Mesenchymal stem cell (in vitro differentiated cells and primary cell): Measurements from ENCODE around the gene MEX3A.

Source experiments
- DNase-seq: peaks from one replicate; pipeline ENCODE4 v3.0.0-alpha.2; 2013
- H2AFZ ChIP-seq: one replicate; pipeline ENCODE4 v1.6.1; 2013; ENCODE audit warnings: low read depth, mild to moderate bottlenecking, control low read depth, inconsistent platforms, low read length, moderate library complexity
- H2AK5ac ChIP-seq: 2 replicates; pipeline ENCODE4 v1.6.1; 2013; ENCODE audit warnings: low read length, moderate library complexity, mild to moderate bottlenecking, inconsistent platforms; ENCODE audit not compliant: severe bottlenecking
- H2BK120ac ChIP-seq: one replicate; pipeline ENCODE4 v1.6.1; 2013; ENCODE audit warnings: low read depth, mild to moderate bottlenecking, inconsistent platforms, low read length, moderate library complexity
- H2BK12ac ChIP-seq, 2 experiments: one replicate each; pipeline ENCODE4 v1.6.1; 2013; ENCODE audit warnings: inconsistent platforms in 2 of 2, low read length in 2 of 2, mild to moderate bottlenecking in 2 of 2, moderate library complexity in 2 of 2, control low read depth in 1 of 2
- H2BK15ac ChIP-seq: one replicate; pipeline ENCODE4 v1.6.1; 2013; ENCODE audit warnings: mild to moderate bottlenecking, low read depth, inconsistent platforms; ENCODE audit not compliant: poor library complexity, severe bottlenecking
- H2BK5ac ChIP-seq: 2 replicates; pipeline ENCODE4 v1.6.1; 2013; ENCODE audit warnings: low read depth, mild to moderate bottlenecking, low read length, control low read depth, inconsistent platforms; ENCODE audit not compliant: poor library complexity, severe bottlenecking
- H3K14ac ChIP-seq, 2 experiments: one replicate each; pipeline ENCODE4 v1.6.1; 2013; ENCODE audit warnings: inconsistent platforms in 2 of 2, low read length in 2 of 2, control low read depth in 1 of 2, mild to moderate bottlenecking in 1 of 2, moderate library complexity in 1 of 2
- H3K18ac ChIP-seq, 2 experiments: one replicate each; pipeline ENCODE4 v1.6.1; 2013; ENCODE audit warnings: inconsistent platforms in 2 of 2, low read length in 2 of 2, control low read depth in 1 of 2, low read depth in 1 of 2, mild to moderate bottlenecking in 1 of 2
- H3K23ac ChIP-seq, 2 experiments: one replicate each; pipeline ENCODE4 v1.6.1; 2013; ENCODE audit warnings: inconsistent platforms in 2 of 2, low read length in 2 of 2, mild to moderate bottlenecking in 2 of 2, moderate library complexity in 2 of 2, control low read depth in 1 of 2
- H3K27ac ChIP-seq: 2 replicates; pipeline ENCODE4 v1.5.1; 2013; ENCODE audit warnings: mild to moderate bottlenecking, moderate library complexity, low read length, control low read depth, inconsistent platforms; ENCODE audit not compliant: poor library complexity, severe bottlenecking
- H3K27me3 ChIP-seq, 2 experiments: 2 replicates each; pipeline versions ENCODE4 v1.6.1 to v1.7.0; 2013; ENCODE audit warnings: low read length in 2 of 2, mild to moderate bottlenecking in 2 of 2, moderate library complexity in 2 of 2, control low read depth in 1 of 2, inconsistent platforms in 1 of 2; ENCODE audit not compliant: control insufficient read depth in 1 of 2, insufficient read depth in 1 of 2
- H3K36me3 ChIP-seq, 2 experiments: 2 replicates each; pipeline versions ENCODE4 v1.6.1 to v1.7.0; 2013; ENCODE audit warnings: low read length in 2 of 2, control low read depth in 1 of 2, inconsistent platforms in 1 of 2, low read depth in 1 of 2, mild to moderate bottlenecking in 1 of 2; ENCODE audit not compliant: insufficient read depth in 2 of 2, control insufficient read depth in 1 of 2
- H3K4ac ChIP-seq, 2 experiments: one replicate each; pipeline ENCODE4 v1.6.1; 2013; ENCODE audit warnings: inconsistent platforms in 2 of 2, low read length in 2 of 2, mild to moderate bottlenecking in 2 of 2, moderate library complexity in 2 of 2, control low read depth in 1 of 2, low read depth in 1 of 2
- H3K4me1 ChIP-seq: 2 replicates; pipeline ENCODE4 v1.6.1; 2013; ENCODE audit warnings: low read depth, low read length, control low read depth; ENCODE audit not compliant: control insufficient read depth, insufficient read depth
- H3K4me2 ChIP-seq: 2 replicates; pipeline ENCODE4 v1.6.1; 2013; ENCODE audit warnings: low read length, mild to moderate bottlenecking, inconsistent platforms; ENCODE audit not compliant: poor library complexity, severe bottlenecking
- H3K4me3 ChIP-seq, 2 experiments: 2 replicates each; pipeline versions ENCODE4 v1.5.1 to v1.7.0; 2013; ENCODE audit warnings: low read length in 2 of 2, mild to moderate bottlenecking in 2 of 2, control low read depth in 1 of 2, low read depth in 1 of 2; ENCODE audit not compliant: insufficient read depth in 1 of 2
- H3K79me1 ChIP-seq: replicated peaks from 2 replicates; pipeline ENCODE4 v1.6.1; 2013; ENCODE audit warnings: mild to moderate bottlenecking, control low read depth, low read length, inconsistent platforms; ENCODE audit not compliant: poor library complexity, severe bottlenecking
- H3K9ac ChIP-seq: 2 replicates; pipeline ENCODE4 v1.7.0; 2013; ENCODE audit warnings: mild to moderate bottlenecking, low read length, moderate library complexity
- H3K9me3 ChIP-seq: 2 replicates; pipeline ENCODE4 v1.7.0; 2013; ENCODE audit warnings: mild to moderate bottlenecking, low read length; ENCODE audit not compliant: control insufficient read depth
- H4K8ac ChIP-seq: one replicate; pipeline ENCODE4 v1.6.1; 2013; ENCODE audit warnings: inconsistent platforms, mild to moderate bottlenecking, low read length, moderate library complexity
- H4K91ac ChIP-seq: one replicate; pipeline ENCODE4 v1.6.1; 2013; ENCODE audit warnings: mild to moderate bottlenecking, low read length, inconsistent platforms
- WGBS: methylation state at CpG from one replicate; pipeline ENCODE4 v1.1.7; 2013; ENCODE audit warnings: mixed read lengths; 5-methylcytosine and 5-hydroxymethylcytosine counted together

Gene MEX3A

DNA sequence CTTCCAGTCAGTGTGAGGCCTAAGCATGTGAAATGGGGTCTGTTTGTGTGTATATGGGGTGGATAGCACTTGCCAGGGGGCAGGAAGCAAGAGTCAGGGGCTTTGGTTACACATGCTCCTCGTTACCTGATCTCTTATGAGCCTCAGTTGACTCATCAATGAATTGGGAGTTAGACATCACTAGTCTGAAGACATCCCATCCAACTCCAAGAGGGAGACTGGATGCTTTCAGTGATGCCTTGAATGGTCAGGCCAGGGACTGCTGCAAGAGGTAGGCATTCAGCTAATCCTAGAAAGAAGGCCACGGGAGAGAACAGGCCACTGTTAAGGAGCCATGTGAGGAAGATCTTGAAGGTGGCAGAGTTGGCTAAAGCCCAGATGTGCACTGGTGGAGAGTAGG, 15.0 kb downstream of the MEX3A start:
- peak overlapping the region; percentile 26 for H3K9ac ChIP-seq
- H2BK12ac ChIP-seq, result no peak overlapping the region
- H2BK5ac ChIP-seq, result no peak overlapping the region
- H3K4me2 ChIP-seq, result no peak overlapping the region
- H3K9me3 ChIP-seq, result no peaks in the 10 kb centered on the region
- WGBS, result 71% methylated on average over 2 of the region's 2 CpGs
- H2BK15ac ChIP-seq, result no peak overlapping the region
- H4K8ac ChIP-seq, result no peak overlapping the region
- H3K4ac ChIP-seq, result no peak overlapping the region
- no peak overlapping the region for H2AFZ ChIP-seq
- no peak overlapping the region for H3K18ac ChIP-seq
- no peak overlapping the region for H2BK120ac ChIP-seq
- H3K27ac ChIP-seq, result no peak overlapping the region
- peaks cover 1% of the 10 kb centered on the region for H3K79me1 ChIP-seq
- H3K23ac ChIP-seq, result no peak overlapping the region
- no peak overlapping the region for H3K4me3 ChIP-seq
- no peak overlapping the region for H3K14ac ChIP-seq
- H2AK5ac ChIP-seq, result no peak overlapping the region
- no peak overlapping the region for H4K91ac ChIP-seq
- DNase-seq, result no peak
- peaks cover 0 to 10% of the 10 kb centered on the region in 2 experiments for H3K36me3 ChIP-seq
- peaks cover 0 to 10% of the 10 kb centered on the region in 2 experiments for H3K27me3 ChIP-seq
- H3K4me1 ChIP-seq, result peaks cover 9% of the 10 kb centered on the region

DNA sequence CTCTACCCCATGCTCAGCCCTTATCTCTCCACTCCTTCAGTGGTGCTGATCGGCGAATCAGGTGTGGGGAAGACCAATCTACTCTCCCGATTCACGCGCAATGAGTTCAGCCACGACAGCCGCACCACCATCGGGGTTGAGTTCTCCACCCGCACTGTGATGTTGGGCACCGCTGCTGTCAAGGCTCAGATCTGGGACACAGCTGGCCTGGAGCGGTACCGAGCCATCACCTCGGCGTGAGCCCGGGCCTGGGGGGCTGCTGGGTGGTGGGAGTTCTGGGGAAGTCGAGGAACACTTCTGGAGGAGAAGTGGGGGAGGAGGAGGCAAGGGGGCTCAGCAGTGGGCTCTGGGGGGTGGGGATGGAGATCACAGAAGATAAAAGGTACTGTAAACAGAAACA, 16.4 kb downstream of the MEX3A start:
- H3K14ac ChIP-seq, result no peak overlapping the region
- no peak overlapping the region for H3K27ac ChIP-seq
- H3K36me3 ChIP-seq, result peaks cover 0 to 3% of the 10 kb centered on the region in 2 experiments
- H3K4me2 ChIP-seq, result no peak overlapping the region
- no peak overlapping the region for H2BK5ac ChIP-seq
- H3K79me1 ChIP-seq, result peaks cover 1% of the 10 kb centered on the region
- no peak overlapping the region for H2BK15ac ChIP-seq
- no peak overlapping the region for H4K8ac ChIP-seq
- no peak overlapping the region for H2BK12ac ChIP-seq
- no peak overlapping the region for H3K9ac ChIP-seq
- 96% methylated on average over 15 of the region's 16 CpGs for WGBS
- H2AK5ac ChIP-seq, result no peak overlapping the region
- H3K4ac ChIP-seq, result no peak overlapping the region
- peaks cover 0 to 2% of the 10 kb centered on the region in 2 experiments for H3K27me3 ChIP-seq
- DNase-seq, result no peak
- no peak overlapping the region for H2AFZ ChIP-seq
- H3K18ac ChIP-seq, result no peak overlapping the region
- no peak overlapping the region for H2BK120ac ChIP-seq
- H3K23ac ChIP-seq, result no peak overlapping the region
- H3K4me3 ChIP-seq, result no peak overlapping the region
- no peak overlapping the region for H4K91ac ChIP-seq
- H3K9me3 ChIP-seq, result no peaks in the 10 kb centered on the region
- peaks cover 13% of the 10 kb centered on the region for H3K4me1 ChIP-seq

DNA sequence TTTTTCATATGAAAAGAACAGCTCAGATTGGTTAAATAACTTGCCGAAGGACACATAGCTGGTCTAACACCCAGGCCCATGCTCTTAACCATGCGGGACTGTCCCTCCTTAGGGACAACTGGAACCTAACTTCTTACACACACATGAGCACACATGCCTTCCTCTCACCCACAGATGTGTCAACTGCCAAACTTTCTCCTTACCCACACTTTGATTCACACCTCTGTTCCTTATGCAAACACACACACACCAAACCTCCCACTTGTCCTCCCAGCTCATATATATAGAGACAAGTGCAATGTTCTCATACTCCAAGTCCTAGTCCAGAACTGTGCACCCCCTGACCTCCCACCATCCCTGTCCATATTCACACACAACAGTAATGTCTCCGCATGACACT, 17.1 kb downstream of the MEX3A start:
- H2BK12ac ChIP-seq, result no peak overlapping the region
- no peak overlapping the region for H4K8ac ChIP-seq
- no peak for DNase-seq
- no peak overlapping the region for H3K9ac ChIP-seq
- H3K36me3 ChIP-seq, result peaks cover 0 to 3% of the 10 kb centered on the region in 2 experiments
- H2BK15ac ChIP-seq, result no peak overlapping the region
- H3K23ac ChIP-seq, result no peak overlapping the region
- H2AK5ac ChIP-seq, result no peak overlapping the region
- no peaks in the 10 kb centered on the region for H3K9me3 ChIP-seq
- no peak overlapping the region for H3K27ac ChIP-seq
- no peak overlapping the region for H2BK5ac ChIP-seq
- no peak overlapping the region for H3K4ac ChIP-seq
- peaks cover 1% of the 10 kb centered on the region for H3K79me1 ChIP-seq
- H3K4me1 ChIP-seq, result peaks cover 12% of the 10 kb centered on the region
- no peak overlapping the region for H2AFZ ChIP-seq
- no peak overlapping the region for H3K4me2 ChIP-seq
- H3K18ac ChIP-seq, result no peak overlapping the region
- no peak overlapping the region for H2BK120ac ChIP-seq
- 89% methylated on average over 3 of the region's 3 CpGs for WGBS
- no peak overlapping the region for H4K91ac ChIP-seq
- no peak overlapping the region for H3K4me3 ChIP-seq
- H3K27me3 ChIP-seq, result no peaks in the 10 kb centered on the region
- H3K14ac ChIP-seq, result no peak overlapping the region

DNA sequence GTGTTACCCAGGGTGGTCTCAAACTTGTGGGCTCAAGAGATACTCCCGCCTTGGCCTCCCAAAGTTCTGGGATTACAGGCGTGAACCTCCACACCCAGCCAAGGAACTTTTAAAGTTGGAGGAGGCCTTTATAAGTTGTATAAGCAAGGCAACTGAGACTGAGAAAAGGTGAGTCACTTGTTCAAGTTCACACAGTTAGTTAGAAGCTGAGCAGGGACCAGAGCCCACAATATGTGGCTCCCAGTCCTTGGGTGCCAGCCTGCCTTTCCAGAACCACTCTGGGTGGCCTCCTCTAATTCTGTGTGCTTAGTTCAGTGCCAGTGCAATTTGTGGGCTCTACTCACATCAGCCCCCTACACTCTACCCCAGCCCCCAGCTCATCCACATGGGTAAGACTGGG, 17.6 kb downstream of the MEX3A start:
- H3K27ac ChIP-seq, result no peak overlapping the region
- no peak overlapping the region for H2AK5ac ChIP-seq
- H2AFZ ChIP-seq, result no peak overlapping the region
- no peak overlapping the region for H4K91ac ChIP-seq
- no peak overlapping the region for H2BK12ac ChIP-seq
- no peaks in the 10 kb centered on the region for H3K79me1 ChIP-seq
- H3K27me3 ChIP-seq, result no peaks in the 10 kb centered on the region
- no peak overlapping the region for H3K4ac ChIP-seq
- no peak overlapping the region for H3K14ac ChIP-seq
- no peak for DNase-seq
- H2BK120ac ChIP-seq, result no peak overlapping the region
- H3K4me2 ChIP-seq, result no peak overlapping the region
- H2BK5ac ChIP-seq, result no peak overlapping the region
- H3K9me3 ChIP-seq, result no peaks in the 10 kb centered on the region
- H3K18ac ChIP-seq, result no peak overlapping the region
- peaks cover 12% of the 10 kb centered on the region for H3K4me1 ChIP-seq
- H4K8ac ChIP-seq, result no peak overlapping the region
- H3K9ac ChIP-seq, result no peak overlapping the region
- H3K23ac ChIP-seq, result no peak overlapping the region
- H3K36me3 ChIP-seq, result no peaks in the 10 kb centered on the region
- WGBS, result 94% methylated on average over 2 of the region's 2 CpGs
- no peak overlapping the region for H3K4me3 ChIP-seq
- H2BK15ac ChIP-seq, result no peak overlapping the region
